Caco-2 (cell line): ENCODE measurements around the gene LAMC2. TPM values are rescaled to one million over a fixed set of nuclear protein-coding genes. Genes with fewer than 3 reads are reported as not detected.

Source experiments
- BruUV-seq: library from RNA; stranded (reverse); fragments of 400-500 nt; replicated peaks from 2 replicates; lab custom pipeline; 2021; lab: Mats Ljungman, UMichigan
- CTCF ChIA-PET: fragments of 300-600 bp; sonication (Branson Sonifier 250); formaldehyde crosslinking; loops from one replicate; lab custom pipeline; 2022; ENCODE audit warnings: antibody characterized with exemption; lab: Charles Lee
- POLR2A ChIA-PET: fragments of 300-600 bp; sonication (Branson Sonifier 250); formaldehyde crosslinking; loops from one replicate; lab custom pipeline; 2022; ENCODE audit warnings: antibody characterized with exemption; lab: Charles Lee
- DNase-seq, 2 experiments: peaks; one replicate each; pipeline versions ENCODE4 v3.0.0 to v3.0.0-alpha.2; 2020 to 2022
- H3K27me3 ChIP-seq: replicated peaks from 2 replicates; pipeline ENCODE4 v1.6.0; 2011; ENCODE audit warnings: low read length; ENCODE audit not compliant: control insufficient read depth, insufficient read depth
- H3K36me3 ChIP-seq: 2 replicates; pipeline ENCODE4 v1.5.1; 2011; ENCODE audit warnings: low read length; ENCODE audit not compliant: control insufficient read depth, insufficient read depth
- H3K4me1 ChIP-seq: fragments of 250-450 bp; sonication (Bioruptor Pico); 2 replicates; pipeline ENCODE4 v1.5.1; 2020; ENCODE audit warnings: mild to moderate bottlenecking
- H3K4me3 ChIP-seq: 2 replicates; pipeline ENCODE4 v1.5.1; 2011; ENCODE audit warnings: low read depth, mild to moderate bottlenecking, control low read depth, low read length
- H3K9me3 ChIP-seq: fragments of 250-450 bp; sonication (Bioruptor Pico); 2 replicates; pipeline ENCODE4 v1.5.1; 2020; ENCODE audit warnings: mild to moderate bottlenecking, moderate library complexity
- H3K27ac Mint-ChIP-seq: one replicate; pipeline ENCODE4 v1.8.0; 2022; ENCODE audit warnings: mixed read lengths; ENCODE audit not compliant: unreplicated experiment
- H3K27me3 Mint-ChIP-seq: one replicate; pipeline ENCODE4 v1.8.0; 2022; ENCODE audit warnings: mixed read lengths; ENCODE audit not compliant: insufficient read depth, unreplicated experiment
- H3K36me3 Mint-ChIP-seq: one replicate; pipeline ENCODE4 v1.8.0; 2022; ENCODE audit warnings: mild to moderate bottlenecking, mixed read lengths; ENCODE audit not compliant: insufficient read depth, unreplicated experiment
- H3K4me1 Mint-ChIP-seq: one replicate; pipeline ENCODE4 v1.8.0; 2022; ENCODE audit warnings: low read depth, mixed read lengths; ENCODE audit not compliant: unreplicated experiment
- H3K4me3 Mint-ChIP-seq: one replicate; pipeline ENCODE4 v1.8.0; 2022; ENCODE audit warnings: mild to moderate bottlenecking, moderate library complexity, mixed read lengths; ENCODE audit not compliant: unreplicated experiment
- H3K9me3 Mint-ChIP-seq: one replicate; pipeline ENCODE4 v1.8.0; 2022; ENCODE audit warnings: mixed read lengths; ENCODE audit not compliant: unreplicated experiment
- CTCF ChIP-seq, 2 experiments: fragments of 200-600 bp in 1 of 2; IDR thresholded peaks; 1 replicate in 1 of 2; 2 replicates in 1 of 2; pipeline versions ENCODE4 v1.5.1 to v1.8.0; 2011 to 2022; ENCODE audit warnings: antibody characterized with exemption in 1 of 2, control low read depth in 1 of 2, inconsistent platforms in 1 of 2, low read depth in 1 of 2, low read length in 1 of 2, mild to moderate bottlenecking in 1 of 2, moderate library complexity in 1 of 2; ENCODE audit not compliant: insufficient read depth in 1 of 2, severe bottlenecking in 1 of 2, unreplicated experiment in 1 of 2
- intact Hi-C: fragments of 100-400 bp; cut with micrococcal nuclease; formaldehyde crosslinking; loops from one replicate; pipeline ENCODE4 v1.10.0; 2022; ENCODE audit not compliant: unreplicated experiment
- total RNA-seq: library from RNA; stranded (reverse); gene quantifications from 2 replicates; pipeline ENCODE4 v1.2.3, GENCODE V29; 2022

LAMC2 gene
- total RNA-seq, 1 experiment from 2014 or later, result 34.9 TPM

- H3K27me3 Mint-ChIP-seq, result no peaks in the 10 kb centered on the region
Measured at GRCh38 chr1:183247931-183248330, 61.9 kb downstream of the LAMC2 start.

GRCh38 chr1:183248989-183249691 lies 63.1 kb downstream of the LAMC2 start:
- POLR2A ChIA-PET, result no interaction called here
- H3K36me3 ChIP-seq, result no peaks in the 10 kb centered on the region
- 0 out of 2 replicates have a peak, but pooled peaks cover 4% of the 10 kb centered on the region for H3K9me3 ChIP-seq
- intact Hi-C loops, result no loop called here
- BruUV-seq, result no TSS peak
- Mint-ChIP-seq H3K4me1 (no peaks in the 10 kb centered on the region), H3K27me3 (no peaks in the 10 kb centered on the region), H3K9me3 (peaks cover 31% of the 10 kb centered on the region), H3K4me3 (no peak overlapping the region), H3K36me3 (peaks cover 12% of the 10 kb centered on the region), H3K27ac (no peak overlapping the region)
- no peak for TF ChIP-seq CTCF (IDR thresholded peaks at IDR 0.05; ENCODE audit: insufficient read depth in 1 of 2, low read depth in 1 of 2, low read length in 1 of 2, severe bottlenecking in 1 of 2, unreplicated experiment in 1 of 2)
- H3K4me3 ChIP-seq, result no peak overlapping the region
- H3K4me1 ChIP-seq, result no peaks in the 10 kb centered on the region
- CTCF ChIA-PET, result no interaction called here
- no peak for DNase-seq
- H3K27me3 ChIP-seq, result no peaks in the 10 kb centered on the region

More at GRCh38 chr1:183247931-183248330, 61.9 kb downstream of the LAMC2 start:
- H3K36me3 Mint-ChIP-seq, result peaks cover 24% of the 10 kb centered on the region
- H3K4me1 ChIP-seq, result no peaks in the 10 kb centered on the region
- ChIA-PET POLR2A (no interaction called here), CTCF (no interaction called here)
- no peak for TF ChIP-seq CTCF (IDR thresholded peaks at IDR 0.05; ENCODE audit: insufficient read depth in 1 of 2, low read depth in 1 of 2, low read length in 1 of 2, severe bottlenecking in 1 of 2, unreplicated experiment in 1 of 2)
- H3K27ac Mint-ChIP-seq, result no peak overlapping the region
- no peaks in the 10 kb centered on the region for H3K27me3 ChIP-seq
- H3K4me3 Mint-ChIP-seq, result no peak overlapping the region
- no peak overlapping the region for H3K4me3 ChIP-seq
- BruUV-seq, result no TSS peak
- no peaks in the 10 kb centered on the region for H3K4me1 Mint-ChIP-seq
- no peaks in the 10 kb centered on the region for H3K36me3 ChIP-seq
- H3K9me3 ChIP-seq, result 0 out of 2 replicates have a peak, but pooled peaks cover 4% of the 10 kb centered on the region
- intact Hi-C loops, result no loop called here
- DNase-seq, result no peak
- H3K9me3 Mint-ChIP-seq, result peaks cover 20% of the 10 kb centered on the region

- Histone ChIP-seq H3K27me3 (no peaks in the 10 kb centered on the region), H3K4me1 (no peaks in the 10 kb centered on the region), H3K36me3 (no peaks in the 10 kb centered on the region; the same call in 1 of the 2 replicates), H3K9me3 (0 out of 2 replicates have a peak, but pooled peaks cover 4% of the 10 kb centered on the region), H3K4me3 (no peak overlapping the region)
- ChIA-PET CTCF (no interaction called here), POLR2A (no interaction called here)
- intact Hi-C loops, result no loop called here
- Mint-ChIP-seq H3K4me3 (no peak overlapping the region), H3K4me1 (no peaks in the 10 kb centered on the region), H3K9me3 (peaks cover 31% of the 10 kb centered on the region), H3K36me3 (peaks cover 8% of the 10 kb centered on the region), H3K27ac (no peak overlapping the region), H3K27me3 (no peaks in the 10 kb centered on the region)
- no peak for TF ChIP-seq CTCF (IDR thresholded peaks at IDR 0.05; ENCODE audit: insufficient read depth in 1 of 2, low read depth in 1 of 2, low read length in 1 of 2, severe bottlenecking in 1 of 2, unreplicated experiment in 1 of 2)
- no peak for DNase-seq
- BruUV-seq, result no TSS peak
Measured at GRCh38 chr1:183249941-183250452, 63.9 kb downstream of the LAMC2 start.
